Stimulated activated CD8-positive, alpha-beta memory T cell treated with anti-CD3 and anti-CD28 coated beads, Interleukin-12 subunit alpha, Interleukin-12 subunit beta, amount 100 ng/mL, for 4 hours (primary cell): Measurements from ENCODE around the gene LIMCH1.

Source experiments
- DNase-seq: peaks from one replicate; pipeline ENCODE4 v3.0.0-alpha.2; 2020; ENCODE audit warnings: low read depth

Gene LIMCH1

DNA sequence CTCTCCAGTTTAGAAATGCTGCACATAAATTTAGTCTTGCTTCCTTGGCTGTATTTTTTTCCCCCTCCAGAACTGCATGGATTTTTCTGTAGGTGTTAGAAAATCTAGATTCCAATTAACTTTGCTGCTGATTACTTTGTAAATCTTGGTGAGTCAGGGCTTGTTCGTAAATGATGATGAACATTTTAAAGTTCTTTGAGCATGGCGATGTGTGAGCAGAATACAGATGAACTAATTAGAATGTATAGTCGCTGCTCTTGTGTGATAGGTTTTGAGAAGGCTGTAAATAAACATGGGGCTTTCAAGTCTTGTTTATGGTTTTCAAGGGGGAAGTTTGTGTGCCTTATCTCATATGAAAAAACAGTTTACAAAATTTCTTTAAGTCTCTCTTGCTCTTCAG is 23.3 kb downstream of the LIMCH1 start:
- no peak for DNase-seq

DNA sequence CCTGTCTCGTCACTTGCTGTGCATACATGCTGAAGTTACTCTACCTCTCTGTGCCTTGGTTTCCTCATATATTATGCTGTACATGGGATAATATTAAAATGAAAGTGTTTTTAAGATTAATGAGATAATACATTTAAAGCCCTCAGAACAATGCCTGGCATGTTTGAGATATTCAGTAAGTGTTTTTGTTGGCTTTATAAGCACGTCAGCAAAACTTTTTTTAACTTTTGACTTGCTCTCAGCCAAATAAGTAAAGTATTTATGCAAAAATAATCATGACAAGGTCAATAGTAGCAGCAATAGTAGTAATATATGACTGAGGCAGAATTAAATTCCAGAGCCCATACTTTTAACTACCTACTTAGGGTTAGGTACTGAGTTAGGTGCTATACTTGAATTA is 29.2 kb downstream of the LIMCH1 start:
- no peak for DNase-seq

DNA sequence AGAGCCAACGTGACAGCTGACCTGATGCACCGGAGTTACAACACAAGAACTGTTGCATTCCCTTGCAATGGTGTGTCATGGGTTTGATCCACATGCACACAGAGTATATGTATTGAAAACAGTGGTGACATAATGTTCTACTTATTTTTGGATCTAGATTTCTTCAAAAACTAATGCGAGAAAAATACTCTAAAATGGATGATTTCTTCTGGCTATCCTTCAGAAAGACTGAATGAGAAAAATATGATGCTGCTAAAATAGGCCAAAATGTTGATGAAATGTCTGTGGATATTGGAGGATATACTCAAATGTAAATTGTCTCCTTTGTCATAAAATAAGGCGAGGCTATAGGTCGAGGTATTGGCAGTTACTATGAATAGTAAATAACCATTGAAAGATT is 30.4 kb downstream of the LIMCH1 start:
- DNase-seq = no peak

GRCh38 chr4:41569961-41570360 is 32.0 kb downstream of the LIMCH1 start:
- no peak for DNase-seq

GRCh38 chr4:41571422-41571821 is 33.5 kb downstream of the LIMCH1 start:
- no peak for DNase-seq

- DNase-seq = no peak
These were observed 34.6 kb downstream of the LIMCH1 start for GRCh38 chr4:41572516-41572915.

DNA sequence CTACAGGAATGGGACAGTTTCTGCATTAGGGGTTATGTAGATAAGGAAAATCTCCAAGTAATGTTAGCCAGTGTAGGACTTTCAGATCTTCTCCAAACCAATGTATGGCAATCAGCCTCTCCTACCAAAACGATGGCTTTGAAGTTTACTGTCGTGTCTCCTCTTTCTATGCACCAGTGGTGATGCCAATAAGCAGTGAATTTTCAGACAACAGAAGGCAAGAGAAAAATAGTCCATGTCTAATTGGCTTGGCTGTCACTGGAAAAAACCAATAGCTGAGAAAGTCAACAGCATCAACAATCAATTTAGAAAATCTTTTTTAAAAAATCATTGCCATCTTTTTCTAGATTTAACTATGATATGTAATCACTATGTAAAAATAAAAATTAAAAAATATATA is 35.0 kb downstream of the LIMCH1 start:
- DNase-seq = no peak

DNA sequence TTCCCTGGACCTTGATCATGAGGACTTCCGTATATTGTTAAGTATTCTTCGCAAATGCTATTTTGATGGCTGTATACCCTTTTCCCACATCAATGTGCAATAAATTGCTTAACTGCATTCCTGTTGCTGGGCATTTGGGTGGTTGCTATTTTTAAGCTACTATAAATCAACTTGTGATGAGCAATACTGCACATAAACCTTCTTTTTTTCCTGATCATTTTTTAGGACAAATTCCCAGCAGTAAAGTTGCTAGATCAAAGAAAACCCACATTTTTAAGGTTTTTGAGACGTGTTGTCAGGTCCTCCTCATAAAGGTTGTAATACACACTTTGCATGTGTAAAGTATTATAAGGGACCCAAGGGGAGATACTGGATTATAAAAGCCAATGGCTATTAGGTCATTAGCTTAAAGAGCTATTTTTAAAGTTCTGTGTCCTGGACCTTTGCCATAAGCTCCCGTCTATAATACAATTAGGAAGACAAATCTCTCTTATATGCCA is 35.6 kb downstream of the LIMCH1 start:
- DNase-seq = no peak

GRCh38 chr4:41575207-41575606 is 37.2 kb downstream of the LIMCH1 start:
- DNase-seq = no peak

DNA sequence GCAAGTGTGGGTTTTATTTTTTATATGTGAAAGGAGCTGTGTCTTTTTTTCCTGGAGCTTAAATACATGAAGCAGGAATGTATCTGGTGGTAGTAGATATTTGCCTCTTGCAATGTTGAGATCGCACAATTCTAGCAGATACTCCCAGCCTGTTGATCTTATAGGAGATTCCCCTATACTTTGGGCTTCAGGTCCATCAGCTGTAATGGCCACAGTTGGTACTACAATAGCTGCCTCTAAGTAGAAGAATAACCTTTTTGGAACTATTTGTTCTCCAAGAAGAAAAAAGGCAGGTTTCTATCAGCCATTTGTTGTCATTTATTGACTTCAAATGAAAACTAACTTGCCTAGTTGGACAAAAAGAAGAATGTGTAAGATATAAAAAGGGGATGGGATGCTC is 37.7 kb downstream of the LIMCH1 start:
- no peak for DNase-seq

DNA sequence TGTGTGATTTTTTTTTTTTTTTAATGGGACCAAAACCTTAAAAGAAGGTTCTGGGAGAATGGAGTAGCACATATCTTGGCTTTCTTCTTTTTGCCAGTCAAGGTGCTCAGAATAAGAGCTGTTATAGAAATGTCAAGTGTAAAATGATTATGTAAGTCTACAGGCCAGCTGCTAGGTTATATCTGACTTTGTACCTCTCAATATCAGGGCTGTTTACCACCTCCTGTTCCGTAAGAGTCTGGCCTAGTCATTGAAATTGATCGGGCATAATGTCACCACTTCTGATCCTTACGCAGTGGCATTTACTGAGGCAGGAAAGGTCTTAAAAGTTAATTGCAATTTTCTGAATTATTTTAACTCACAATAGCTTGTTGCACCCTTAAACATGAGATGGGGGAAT is 41.1 kb downstream of the LIMCH1 start:
- no peak for DNase-seq

- DNase-seq = no peak
These were observed 41.6 kb downstream of the LIMCH1 start for GRCh38 chr4:41579526-41579925.

- DNase-seq = no peak
These were observed 42.0 kb downstream of the LIMCH1 start for GRCh38 chr4:41580007-41580406.

GRCh38 chr4:41586675-41587225 is 48.8 kb downstream of the LIMCH1 start:
- no peak for DNase-seq

GRCh38 chr4:41587286-41587685 is 49.3 kb downstream of the LIMCH1 start:
- no peak for DNase-seq

- no peak for DNase-seq
These were observed 52.6 kb downstream of the LIMCH1 start for GRCh38 chr4:41590591-41590990.

GRCh38 chr4:41594432-41594831 is 56.5 kb downstream of the LIMCH1 start:
- DNase-seq = no peak

- no peak for DNase-seq
These were observed 59.5 kb downstream of the LIMCH1 start for GRCh38 chr4:41597494-41597893.

GRCh38 chr4:41598580-41598979 is 60.6 kb downstream of the LIMCH1 start:
- DNase-seq = no peak

DNA sequence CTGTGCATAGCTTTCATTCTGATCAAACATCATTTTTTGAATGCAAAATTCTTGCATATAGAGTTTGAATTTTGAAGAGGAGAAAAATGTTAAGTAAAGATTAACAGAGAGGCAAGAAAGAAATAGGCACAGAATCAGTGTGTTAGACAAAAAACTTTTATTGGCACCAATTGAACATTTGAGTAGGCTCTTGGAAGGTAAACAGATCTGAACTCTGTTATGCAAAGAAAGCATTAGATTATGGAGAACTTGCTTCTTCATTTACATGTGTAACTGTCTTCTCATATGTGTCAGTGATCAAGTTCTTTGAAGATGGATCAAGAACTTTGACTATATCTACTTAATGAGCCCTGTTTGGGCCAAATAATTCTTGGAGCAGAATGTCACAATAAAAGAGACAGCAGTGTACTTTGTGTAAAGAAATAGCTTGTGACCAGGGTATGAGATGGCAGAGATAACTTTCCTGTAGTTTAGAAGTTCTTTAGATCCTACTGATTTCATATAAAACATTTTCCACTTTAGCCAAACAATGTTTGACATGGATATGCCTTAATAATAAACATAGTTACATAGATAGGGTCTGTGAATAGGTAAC is 61.3 kb downstream of the LIMCH1 start:
- no peak for DNase-seq

GRCh38 chr4:41600243-41600912 is 62.4 kb downstream of the LIMCH1 start:
- DNase-seq = no peak

DNA sequence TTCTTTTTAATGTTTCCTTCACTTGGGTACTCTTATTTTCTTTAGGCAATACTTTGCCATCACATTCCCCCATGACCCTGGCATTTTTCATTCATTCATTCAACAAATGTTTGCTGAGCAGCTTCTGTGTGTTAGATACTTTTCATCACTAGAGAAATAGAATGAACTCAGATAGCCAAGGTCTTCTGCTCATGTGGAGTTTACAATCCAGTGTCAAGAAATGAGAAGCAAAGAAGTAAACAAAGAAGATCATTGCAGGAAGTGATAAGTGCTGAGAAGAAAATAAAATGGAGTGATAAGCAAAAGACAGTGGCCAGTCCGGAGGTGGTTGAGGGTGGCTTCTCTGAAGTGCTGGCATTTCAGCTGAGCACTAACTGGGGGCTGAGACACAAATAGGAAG is 63.1 kb downstream of the LIMCH1 start:
- no peak for DNase-seq

- DNase-seq = no peak
These were observed 64.2 kb downstream of the LIMCH1 start for GRCh38 chr4:41602113-41602512.
